HG03378 (cell line): Measurements from ENCODE around the gene ADD1.

Source experiments
- ATAC-seq: cut with Tn5 transposase; IDR thresholded peaks from one replicate; pipeline ENCODE4 v1.9.1; 2021; ENCODE audit warnings: mild to moderate bottlenecking, moderate library complexity; ENCODE audit not compliant: unreplicated experiment

ADD1 gene

DNA sequence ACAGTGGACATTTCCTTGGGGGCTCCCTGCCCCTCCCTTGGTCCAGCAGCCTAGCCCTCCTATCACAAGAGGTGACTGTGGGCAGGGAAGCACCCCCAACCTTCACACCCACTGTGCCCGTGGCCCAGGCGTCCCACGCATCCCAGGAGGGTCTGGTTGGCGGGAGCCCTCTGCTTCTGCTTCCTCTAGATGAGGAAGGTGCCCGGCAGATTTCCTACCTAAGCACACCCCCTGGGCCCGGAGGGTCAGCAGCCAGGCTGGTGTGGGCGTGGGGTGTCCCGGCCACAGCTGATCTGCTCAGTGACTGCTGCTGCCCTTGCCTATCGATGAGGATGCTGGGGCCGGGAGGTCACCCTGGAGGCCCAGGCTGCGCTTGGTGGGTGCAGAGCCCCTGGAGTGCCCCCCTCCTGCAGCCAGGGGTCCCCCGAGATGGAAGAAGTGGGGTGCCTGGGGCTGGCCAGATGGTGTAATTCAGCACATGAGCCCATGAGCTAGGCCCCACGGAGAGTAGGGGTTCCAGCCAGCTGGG is 38.6 kb upstream of the ADD1 start:
- no peak for ATAC-seq

DNA sequence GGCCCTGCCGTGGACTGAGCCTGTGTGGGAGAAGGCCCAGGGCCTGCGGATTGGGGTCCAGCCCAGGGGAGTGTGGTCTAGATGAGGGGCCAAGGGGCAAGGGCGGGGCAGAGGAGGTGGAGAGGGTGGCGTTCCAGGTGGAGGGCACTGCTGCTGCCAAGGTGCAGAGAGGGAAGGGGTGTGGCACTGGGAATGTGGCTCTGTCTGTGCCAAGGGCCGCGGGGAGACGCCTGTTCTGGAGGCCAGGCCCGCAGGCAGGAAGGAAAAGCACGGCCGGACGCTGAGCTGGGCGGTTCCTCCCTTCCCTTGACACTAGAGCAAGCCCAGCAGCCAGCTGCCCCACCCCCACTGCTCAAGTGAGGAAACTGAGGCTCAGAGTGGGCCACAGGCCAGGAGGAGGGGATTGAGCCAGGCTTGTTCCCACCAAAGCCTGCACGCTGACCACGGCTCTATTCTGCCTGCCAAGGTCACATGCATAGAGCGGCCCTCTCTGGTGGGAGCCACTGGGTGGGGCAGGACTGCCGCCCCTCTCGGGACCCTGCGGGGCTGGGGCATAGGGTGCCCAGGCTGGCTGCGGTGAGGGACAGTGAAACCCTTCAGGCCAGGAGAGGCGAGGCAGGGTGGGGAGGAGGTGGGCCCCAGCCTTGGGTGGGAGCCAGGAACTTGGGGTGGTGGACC is 37.8 kb upstream of the ADD1 start:
- no peak for ATAC-seq

DNA sequence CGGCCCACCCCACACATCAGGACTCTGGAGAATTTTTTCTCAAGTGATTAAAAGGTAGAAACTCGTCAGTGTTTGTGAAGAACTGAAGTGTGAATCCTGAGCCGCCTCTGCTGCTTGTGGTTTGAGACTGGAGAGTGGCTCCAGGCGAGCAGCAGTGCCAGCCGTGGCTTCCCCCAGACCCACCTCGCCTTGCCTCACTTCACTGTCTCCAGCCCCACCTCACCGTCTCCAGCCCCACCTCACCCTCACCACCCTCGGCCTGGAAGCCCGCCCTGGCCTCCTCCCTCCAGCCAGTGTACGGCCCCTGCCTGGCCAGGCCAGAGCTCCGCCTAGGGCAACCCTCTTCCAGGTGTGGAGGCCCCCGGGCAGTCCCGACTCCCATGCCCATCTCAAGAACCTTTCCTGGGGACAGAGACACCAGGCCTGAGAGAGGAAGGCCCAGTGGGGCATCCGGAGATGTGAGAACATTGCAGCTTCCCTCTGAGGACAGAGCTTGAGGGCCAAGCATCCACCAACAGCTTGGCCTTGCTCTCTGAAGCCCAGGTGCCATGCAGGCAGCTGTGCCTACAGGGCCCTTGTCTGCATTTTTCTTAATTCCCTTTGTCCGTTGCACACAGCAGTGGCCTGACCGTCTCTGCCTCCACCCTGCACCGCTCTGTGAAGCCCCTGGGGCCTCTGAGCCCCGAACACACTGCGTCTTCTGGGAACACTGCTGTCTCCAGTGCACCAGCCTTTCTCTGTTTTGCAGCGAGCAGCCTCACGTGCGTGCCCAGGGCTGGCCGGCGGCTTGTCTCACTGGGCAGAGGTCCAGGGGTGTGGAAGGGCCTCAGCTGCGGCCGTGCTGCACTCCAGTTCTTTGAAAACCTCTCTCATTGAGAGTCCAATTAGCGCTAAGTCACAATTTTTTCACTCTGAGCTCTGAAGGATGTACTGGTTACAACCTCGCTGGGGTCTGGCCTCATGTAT is 37.0 kb upstream of the ADD1 start:
- ATAC-seq: no peak

DNA sequence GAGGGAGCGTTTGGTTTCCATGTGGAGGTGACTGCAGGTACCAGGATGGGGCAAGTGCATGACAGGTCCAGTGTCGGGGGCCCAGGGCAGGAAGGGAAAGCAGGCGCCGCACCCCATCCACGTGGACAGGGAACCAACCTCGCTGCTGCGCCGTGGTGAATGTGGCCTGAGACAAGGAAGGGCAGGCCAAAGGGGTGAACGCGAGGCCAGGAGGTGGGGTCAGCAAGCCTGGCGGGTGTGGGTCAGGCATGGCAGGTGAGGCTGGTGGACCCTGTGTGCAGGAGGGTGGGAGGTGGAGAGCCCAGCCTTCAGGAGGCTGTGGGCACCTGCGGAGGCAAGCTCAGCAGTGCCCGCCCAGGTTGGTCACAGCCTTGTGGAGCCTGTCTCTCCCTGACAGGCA is 36.1 kb upstream of the ADD1 start:
- ATAC-seq: no peak

DNA sequence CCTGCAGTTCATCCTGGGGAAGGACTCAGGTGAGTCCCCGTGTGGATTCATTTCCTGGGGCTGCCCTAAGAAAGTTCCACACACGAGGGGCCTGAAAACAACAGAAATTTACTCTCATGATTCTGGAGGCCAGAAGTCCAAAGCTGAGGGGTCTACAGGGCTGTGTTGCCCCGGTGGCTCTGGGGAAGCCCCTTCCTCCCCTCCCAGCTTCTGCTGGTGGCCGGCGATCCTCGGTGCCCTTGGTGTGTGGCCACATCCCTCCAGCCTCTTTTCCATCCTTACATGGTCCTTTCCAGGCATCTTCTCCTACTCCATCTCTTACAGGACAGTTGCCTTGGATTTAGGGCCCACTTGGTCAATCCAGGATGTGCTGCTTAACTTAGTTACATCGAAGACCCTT is 35.6 kb upstream of the ADD1 start:
- ATAC-seq: no peak

DNA sequence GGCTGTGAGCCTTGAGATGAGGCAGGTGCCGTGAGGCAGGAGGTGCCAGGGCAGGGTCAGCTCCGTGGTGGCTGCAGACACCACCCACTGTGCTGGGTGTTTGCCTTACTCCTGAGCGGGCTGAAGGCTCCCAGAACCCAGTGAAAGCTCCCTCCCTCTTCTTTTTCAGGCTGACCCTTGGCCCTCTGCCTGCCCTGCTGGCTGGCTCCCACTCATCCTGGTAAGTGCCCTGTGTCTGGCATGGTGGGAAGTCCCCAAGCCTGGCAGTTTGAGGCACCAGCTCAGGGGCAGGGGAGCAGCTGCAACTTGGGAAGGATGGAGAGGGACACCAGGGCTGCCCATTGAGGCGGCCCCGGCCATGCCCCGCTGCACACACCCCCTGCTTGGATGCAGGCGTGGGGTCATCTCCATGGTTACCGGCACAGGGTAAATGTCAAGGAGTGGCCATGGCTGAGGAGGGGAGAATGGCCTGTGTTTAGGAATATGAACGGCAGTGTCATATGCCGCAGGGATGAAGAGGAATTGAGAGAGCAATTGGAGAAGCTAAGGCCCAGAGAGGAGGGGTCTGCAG is 33.9 kb upstream of the ADD1 start:
- ATAC-seq: no peak

DNA sequence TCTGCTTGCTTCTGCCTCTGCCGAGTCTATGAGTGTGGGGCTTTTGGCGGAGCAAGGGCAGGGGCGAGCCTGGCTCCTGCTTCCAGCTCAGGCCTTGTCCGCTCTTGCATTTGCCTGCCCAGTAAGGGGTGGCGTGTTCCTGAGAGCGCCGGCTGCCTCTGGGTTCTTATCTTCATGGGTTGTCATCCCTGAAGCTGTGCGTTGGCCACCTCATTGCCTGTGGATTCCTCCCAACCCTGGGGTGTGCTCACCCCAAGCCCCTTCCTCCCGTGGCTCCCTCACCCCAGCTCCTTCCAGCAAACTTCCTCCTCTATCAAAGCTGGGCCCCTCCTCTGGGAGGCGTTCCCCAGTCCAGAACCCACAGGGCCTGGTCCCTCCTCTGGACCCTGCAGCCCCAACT is 33.3 kb upstream of the ADD1 start:
- ATAC-seq: no peak

DNA sequence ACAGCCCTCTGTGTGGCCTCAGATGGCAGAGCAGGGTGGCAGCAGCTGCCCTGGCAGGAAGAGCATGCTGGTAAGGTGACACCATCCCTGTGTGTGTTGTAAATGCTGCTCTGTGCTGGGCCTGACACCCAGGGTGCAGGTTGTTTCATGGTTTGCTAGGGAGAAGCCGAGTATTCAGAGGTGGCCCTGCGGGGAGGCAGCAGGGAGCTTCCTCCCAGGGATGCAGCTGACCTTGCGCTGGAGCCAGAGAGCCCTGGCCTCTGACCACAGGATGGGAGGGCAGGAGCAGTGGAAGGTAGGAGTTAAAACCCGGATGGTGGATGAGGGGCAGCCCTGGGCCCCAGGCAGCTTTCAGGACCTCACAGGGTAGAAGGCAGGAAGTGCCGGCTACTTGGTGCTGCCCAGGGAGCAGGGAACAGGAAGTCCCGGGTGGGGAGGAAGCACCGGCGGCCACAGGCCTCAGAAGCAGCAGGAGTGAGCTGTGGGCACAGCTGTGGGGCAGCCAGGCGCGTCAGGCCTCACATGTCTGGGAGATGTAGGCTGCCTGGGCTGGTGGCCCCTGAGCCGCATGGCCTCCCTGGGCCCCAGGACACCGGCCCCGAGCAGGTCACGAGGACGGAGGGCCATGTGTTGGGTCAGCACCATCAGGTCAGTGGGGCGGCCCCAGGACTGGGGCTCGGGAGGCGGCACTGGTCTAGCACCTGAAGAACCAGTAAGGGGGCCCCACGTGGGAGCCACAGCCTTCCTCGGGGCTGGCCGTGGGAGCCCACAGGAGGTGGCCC is 31.6 kb upstream of the ADD1 start:
- ATAC-seq: peak; percentile 56

DNA sequence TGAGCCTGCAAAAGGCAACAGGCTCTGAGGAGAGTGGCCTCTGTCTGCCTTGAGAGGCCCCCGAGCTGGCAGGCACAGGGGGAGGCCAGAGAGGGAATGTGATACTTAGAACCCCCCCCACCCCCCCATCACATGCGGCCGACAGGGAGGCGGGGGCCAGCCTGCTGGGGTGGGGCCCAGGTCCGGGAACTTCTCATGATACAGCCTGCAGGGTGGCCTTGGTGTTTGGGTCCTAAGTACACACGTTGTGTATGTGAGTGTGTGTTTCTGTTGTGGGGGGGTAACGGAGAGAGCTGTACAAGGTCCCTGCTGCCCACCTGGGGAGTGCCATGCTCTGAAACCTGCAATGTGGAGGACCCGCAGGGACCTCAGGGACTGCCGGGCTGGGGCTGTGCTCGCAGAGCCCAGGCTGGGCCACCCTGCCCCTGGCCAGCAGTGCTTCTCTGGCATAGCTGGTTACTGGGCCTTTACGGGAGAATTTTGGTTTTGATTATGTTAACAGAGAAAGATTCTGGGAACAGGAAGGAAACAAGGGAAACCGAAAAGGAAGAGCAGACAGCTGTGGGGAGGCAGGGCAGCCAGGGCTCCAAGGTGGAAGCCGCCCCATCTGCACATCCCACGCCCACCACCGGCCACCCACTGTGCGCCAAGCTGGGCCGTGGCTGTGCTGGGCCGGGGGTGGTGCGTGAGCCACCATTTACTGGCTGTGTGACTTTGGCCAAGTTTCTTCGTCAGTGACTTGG is 30.9 kb upstream of the ADD1 start:
- peak; percentile 12 for ATAC-seq

DNA sequence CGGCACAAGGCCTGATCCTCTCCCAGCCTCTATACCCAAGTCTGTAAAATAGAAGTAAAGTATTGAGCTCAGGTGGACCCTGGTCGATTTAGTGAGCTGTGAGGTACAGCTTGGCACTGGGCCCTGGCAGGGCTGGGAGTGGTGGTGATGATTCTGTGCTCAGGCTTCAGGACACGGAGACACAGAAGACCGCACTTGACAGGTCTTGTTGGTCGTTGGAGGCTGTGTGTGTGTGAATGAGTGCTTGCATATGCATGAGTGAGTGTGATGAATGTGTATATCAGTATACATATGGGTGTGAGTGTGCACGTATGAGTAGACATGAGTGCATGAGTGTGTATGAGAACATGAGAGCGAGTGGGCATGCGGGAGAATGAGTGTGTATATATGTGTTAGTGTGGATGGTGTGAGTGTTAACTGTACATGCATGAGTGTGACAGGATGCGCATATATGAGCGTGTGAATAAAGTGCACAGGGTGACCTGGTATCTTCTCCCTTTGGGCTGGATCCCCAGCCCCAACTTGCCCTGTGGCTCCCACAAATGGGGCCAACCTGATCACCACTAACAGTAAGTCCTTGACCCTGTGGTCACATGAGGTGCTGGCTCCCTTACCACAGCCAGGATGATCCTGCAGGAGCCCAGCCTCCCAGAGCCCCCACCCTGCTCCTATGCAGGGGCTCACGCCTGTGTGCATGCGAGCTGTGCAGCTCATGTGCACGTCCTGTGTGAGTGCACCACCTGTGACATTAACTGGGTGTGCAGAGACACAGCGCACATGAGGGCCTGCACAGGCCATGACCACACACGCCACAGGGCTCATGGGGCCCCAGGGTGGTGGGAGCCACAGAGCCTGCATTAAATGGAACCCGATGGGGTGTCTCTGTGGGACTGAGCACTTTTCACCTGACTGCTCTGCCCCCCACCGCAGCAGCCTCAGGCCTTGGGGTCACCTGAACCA is 29.9 kb upstream of the ADD1 start:
- ATAC-seq: no peak

DNA sequence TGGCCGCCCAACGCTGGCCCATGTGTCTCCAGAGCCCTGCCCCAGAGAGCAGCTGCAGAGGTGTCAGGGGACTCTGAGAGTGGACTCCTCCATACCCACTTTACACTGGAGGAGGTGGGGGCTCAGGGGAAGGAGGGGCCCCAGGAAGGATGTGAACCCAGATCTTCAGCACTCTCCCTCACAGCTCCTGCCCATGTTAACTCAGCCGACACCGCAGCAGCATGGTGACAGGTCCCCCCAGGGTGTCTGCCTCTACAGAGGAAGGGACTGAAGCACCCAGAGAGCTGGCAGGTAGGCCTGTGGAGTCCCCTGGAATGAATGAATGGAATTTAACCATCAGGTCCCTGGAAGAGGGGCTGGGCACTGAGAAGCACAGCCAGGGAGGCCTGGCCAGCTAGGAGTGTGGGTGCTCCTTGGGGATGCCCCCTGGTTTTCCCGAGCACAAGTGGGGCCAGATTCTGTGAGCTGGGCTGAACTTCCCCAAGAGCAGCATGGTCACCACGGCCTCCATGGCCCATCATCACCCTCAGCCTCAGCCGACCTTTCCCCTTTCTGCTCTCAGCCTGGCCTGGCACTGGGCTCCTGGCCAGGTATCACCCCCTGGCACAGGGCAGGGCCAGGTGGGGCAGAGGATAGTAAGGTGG is 28.9 kb upstream of the ADD1 start:
- no peak for ATAC-seq

DNA sequence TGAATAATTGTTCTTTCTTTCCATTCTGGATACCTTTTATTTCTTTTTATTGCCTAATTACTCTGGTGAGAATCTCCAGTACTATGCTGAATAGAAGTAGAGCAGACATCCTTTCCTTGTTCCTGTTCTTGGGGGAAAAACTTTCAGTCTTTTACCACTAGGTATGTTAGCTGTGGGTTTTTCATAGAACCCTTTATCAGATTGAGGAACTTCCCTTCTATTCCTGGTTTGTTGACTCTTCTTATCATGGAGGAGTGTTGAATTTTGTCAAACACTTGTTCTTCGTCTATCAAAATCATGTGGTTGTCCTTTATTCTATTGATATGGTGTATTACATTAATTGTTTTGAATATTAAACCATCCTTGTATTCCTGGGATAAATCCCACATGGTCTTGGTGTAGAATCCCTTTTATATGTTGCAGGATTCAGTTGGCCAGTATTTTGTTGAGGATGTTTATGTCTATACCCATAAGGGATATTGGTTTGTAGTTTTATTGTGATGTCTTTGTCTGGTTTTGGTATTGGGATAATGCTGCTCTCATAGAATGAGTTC is 27.2 kb upstream of the ADD1 start:
- ATAC-seq: no peak

DNA sequence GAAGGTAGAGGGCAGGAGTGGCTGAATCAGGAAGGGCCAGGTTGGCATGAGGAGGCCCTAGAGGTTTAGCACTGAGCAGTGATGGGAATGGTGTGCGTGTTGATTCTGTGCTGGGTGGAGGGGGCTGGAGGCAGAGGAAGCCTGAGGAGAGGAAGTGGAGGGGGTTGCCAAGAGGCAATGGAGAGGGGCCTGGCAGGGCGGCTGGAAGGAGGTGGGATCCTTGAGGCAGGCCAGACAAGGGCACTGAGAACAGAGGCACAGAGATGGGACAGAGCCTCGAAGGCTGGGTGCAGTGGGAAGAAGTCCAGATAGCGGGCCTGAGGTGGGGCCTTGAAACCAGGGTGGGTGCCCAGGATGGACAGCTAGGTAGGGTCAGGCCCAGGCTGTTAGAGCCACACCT is 26.5 kb upstream of the ADD1 start:
- ATAC-seq: no peak

DNA sequence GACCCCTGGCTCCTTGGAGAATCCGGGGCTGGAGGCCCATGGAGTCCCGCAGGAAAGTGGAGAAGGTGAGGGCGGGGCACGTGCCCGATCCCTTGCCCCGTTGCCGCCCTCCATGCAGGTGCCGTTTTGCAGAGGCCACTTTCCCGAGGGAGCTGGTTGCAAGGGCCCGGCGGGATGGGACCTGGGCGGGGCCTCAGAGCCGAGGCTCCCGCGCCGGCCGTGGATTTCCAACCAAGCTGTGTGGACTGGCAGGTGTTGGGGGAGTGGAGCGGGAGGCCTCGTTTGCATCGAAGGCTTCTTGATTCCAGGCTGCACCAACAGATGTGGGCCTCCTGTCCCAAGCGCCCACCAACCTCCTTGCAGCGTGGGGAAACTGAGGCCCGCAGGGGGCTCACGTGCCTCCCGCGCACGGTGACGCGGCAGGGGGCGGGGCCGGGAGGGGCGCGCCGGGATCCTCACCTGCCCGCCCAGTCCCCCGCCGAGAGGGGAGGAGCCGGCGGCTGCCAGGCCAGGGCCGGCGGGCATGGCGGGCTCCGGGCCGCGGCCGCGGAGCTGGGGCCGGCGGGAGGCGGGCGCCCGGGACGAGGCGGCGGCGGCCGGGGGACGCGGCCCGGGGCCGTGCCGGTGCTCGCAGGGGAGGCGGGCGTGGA is 25.8 kb upstream of the ADD1 start:
- no peak for ATAC-seq

DNA sequence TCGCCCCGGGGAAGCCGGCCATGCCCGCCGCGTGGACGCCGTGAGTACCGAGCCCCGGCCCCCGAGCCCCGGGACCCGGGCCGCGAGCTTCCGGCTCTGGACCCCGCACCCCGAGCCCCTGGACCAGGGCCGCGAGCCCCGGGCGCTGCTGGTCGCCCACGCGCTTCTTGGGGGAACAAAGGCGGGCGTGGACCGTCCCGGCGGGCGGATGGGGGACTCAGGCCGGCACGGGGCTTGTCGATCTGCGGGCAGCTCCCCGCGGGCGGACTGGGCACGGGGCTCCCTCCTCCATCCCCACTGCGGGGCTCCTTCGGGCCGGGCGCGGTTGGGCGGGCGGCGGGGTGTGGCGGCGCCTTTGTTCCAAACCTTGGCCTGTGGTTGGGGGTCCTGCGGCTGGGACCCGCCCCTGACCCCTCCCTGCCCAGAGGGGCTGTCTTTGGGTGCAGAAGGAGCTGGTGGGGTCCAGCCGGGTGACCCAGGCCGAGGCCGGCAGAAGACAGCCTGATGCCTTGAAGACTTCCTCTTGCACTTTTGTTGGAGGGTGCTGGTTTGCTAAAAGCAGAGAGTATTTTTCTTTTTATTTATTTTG is 25.2 kb upstream of the ADD1 start:
- no peak for ATAC-seq

DNA sequence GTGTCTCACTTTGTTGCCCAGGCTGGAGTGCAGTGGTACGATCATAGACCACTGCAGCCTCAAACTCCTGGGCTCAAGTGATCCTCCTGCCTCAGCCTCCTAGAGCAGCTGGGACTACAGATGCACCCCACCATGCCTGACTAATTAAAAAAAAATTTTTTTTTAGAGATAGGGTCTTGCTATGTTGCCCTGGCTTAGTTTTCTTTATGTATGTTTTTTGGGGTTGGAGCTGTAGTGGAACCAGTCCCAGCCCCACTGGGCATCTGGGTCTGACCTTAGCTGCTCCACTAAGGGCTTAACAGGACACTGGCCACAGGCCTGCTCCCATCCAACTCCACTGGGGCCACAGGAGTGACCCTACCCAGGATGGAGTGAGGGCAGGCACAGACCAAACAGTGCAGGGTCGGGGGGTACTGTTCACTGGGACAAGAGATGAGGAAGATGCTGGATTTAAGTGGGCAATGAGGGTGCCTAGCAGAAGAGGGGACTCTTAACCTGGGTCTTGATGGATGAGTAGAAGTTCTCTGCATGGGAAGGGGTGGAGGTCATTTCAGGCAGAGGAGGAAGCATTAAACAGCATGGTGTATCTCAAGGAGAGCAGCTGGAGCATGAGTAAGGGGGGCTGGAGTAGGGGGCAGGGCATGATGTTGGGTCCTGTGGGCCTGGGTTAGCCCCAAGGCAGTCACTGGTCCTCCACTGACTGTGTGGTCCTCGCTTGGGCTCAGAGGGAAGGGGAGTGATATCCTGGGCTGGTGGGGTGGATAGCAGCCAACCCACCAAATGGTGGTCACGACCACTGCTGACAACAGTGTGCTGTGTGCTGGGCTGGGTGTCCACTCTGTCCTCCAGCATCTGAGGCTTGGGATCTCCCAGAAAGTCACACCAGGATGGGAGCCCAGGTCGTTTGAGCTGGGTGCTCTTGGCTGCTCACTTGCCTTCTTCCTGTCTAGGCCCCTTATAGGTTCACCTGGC is 24.1 kb upstream of the ADD1 start:
- no peak for ATAC-seq
